ENCODE data around the gene DAD1. TPM values are rescaled to one million over a fixed set of nuclear protein-coding genes. Genes with fewer than 3 reads are reported as not detected.

The DAD1 gene
- total and polyA plus RNA-seq, 2 of the 8 experiments (the other 6 are each of a cell fraction or from before 2014, with no cell fraction given) = 131 to 440 TPM

GRCh38 chr14:22518073-22518472 lies 71.0 kb downstream of the DAD1 start (continued):
- TF ChIP-seq HDAC2 (IDR thresholded peaks at IDR 0.05; ENCODE audit: borderline replicate concordance in 1 of 2, low read depth in 2 of 2, low read length in 2 of 2) (no peak), CHD7 (IDR thresholded peaks at IDR 0.05; ENCODE audit: insufficient replicate concordance, low read length) (no peak), SRF (IDR thresholded peaks at IDR 0.05; ENCODE audit: low read depth, low read length) (no peak), POLR2AphosphoS5 (IDR thresholded peaks at IDR 0.05; ENCODE audit: low read depth, low read length) (no peak), SP2 (IDR thresholded peaks at IDR 0.05; ENCODE audit: low read length) (no peak), BACH1 (IDR thresholded peaks at IDR 0.05; ENCODE audit: low read length) (no peak)
